A549 (cell line): ENCODE results near the gene GDPD3. TPM values are rescaled to one million over a fixed set of nuclear protein-coding genes. Genes with fewer than 3 reads are reported as not detected.

ENCODE experiments used
- ATAC-seq, 2 experiments: fragments of 200-7000 bp in 1 of 2; fragments of >200 bp in 1 of 2; cut with Nextera tagmentation in 1 of 2; cut with Tn5 transposase in 1 of 2; 3 replicates each; pipeline versions ENCODE4 v1.8.0 to v1.9.1; 2018 to 2020; ENCODE audit warnings: mild to moderate bottlenecking in 1 of 2, moderate library complexity in 1 of 2
- CTCF ChIA-PET: fragments of 300-600 bp; sonication (Branson Sonifier 250); formaldehyde crosslinking; extraction: SDS; loops from one replicate; lab custom pipeline; 2021; ENCODE audit warnings: antibody characterized with exemption, inconsistent platforms; lab: Yijun Ruan, JAX
- POLR2A ChIA-PET: fragments of 350-600 bp; formaldehyde crosslinking; extraction: SDS; loops from one replicate; lab custom pipeline; 2021; ENCODE audit warnings: antibody characterized with exemption, inconsistent platforms; lab: Yijun Ruan, JAX
- DNase-seq, 2 experiments: peaks; one replicate each; pipeline versions ENCODE4 v3.0.0 to v3.0.0-alpha.2; 2011 to 2016; ENCODE audit warnings: low read depth in 1 of 2, low spot score in 1 of 2
- FAIRE-seq: peaks from 2 replicates; lab custom pipeline; 2011; peaks lifted over from hg19 to GRCh38; lab: Jason Lieb, UNC
- H3K27ac ChIP-seq, 2 experiments: fragments of >200 bp; sonication (Bioruptor Twin); formaldehyde crosslinking; 3 replicates each; pipeline ENCODE4 v1.5.1; 2016 to 2017
- H3K4me1 ChIP-seq: fragments of >200 bp; sonication (Bioruptor Twin); formaldehyde crosslinking; 3 replicates; pipeline ENCODE4 v1.6.1; 2016
- H3K4me2 ChIP-seq: fragments of >200 bp; sonication (Bioruptor Twin); formaldehyde crosslinking; 3 replicates; pipeline ENCODE4 v1.6.1; 2016
- H3K4me3 ChIP-seq: fragments of >200 bp; sonication (Bioruptor Twin); formaldehyde crosslinking; 3 replicates; pipeline ENCODE4 v1.5.1; 2016
- H3K9me3 ChIP-seq: fragments of >200 bp; sonication (Bioruptor Twin); formaldehyde crosslinking; 3 replicates; pipeline ENCODE4 v1.6.1; 2016
- BHLHE40 ChIP-seq: IDR thresholded peaks from 2 replicates; pipeline ENCODE4 v1.6.1; 2012; ENCODE audit warnings: low read depth, low read length, inconsistent platforms
- CEBPB ChIP-seq, 2 experiments: fragments of >200 bp in 1 of 2; sonication (Bioruptor Twin) in 1 of 2; formaldehyde crosslinking in 1 of 2; IDR thresholded peaks; 2 replicates each; pipeline ENCODE4 v1.6.1; 2012 to 2016
- CHD4 ChIP-seq: fragments of 200-600 bp; sonication (generic); IDR thresholded peaks from 2 replicates; pipeline ENCODE4 v1.6.1; 2016; ENCODE audit warnings: antibody characterized with exemption, mild to moderate bottlenecking, borderline replicate concordance
- CTCF ChIP-seq: fragments of >200 bp; sonication (Bioruptor Twin); formaldehyde crosslinking; IDR thresholded peaks from 3 replicates; pipeline ENCODE4 v1.5.1; 2016
- E2F6 ChIP-seq: IDR thresholded peaks from 2 replicates; pipeline ENCODE4 v1.6.1; 2012; ENCODE audit warnings: low read depth, borderline replicate concordance
- JUN ChIP-seq, 2 experiments: fragments of >200 bp; sonication (Bioruptor Twin); formaldehyde crosslinking; IDR thresholded peaks; 2 replicates in 1 of 2; 3 replicates in 1 of 2; pipeline ENCODE4 v1.6.1; 2016 to 2017
- KDM5A ChIP-seq: fragments of 200-600 bp; sonication (generic); IDR thresholded peaks from 2 replicates; pipeline ENCODE4 v1.6.1; 2016; ENCODE audit warnings: antibody characterized with exemption, mild to moderate bottlenecking
- MAX ChIP-seq: IDR thresholded peaks from 2 replicates; pipeline ENCODE4 v1.6.1; 2012
- NPAS2 ChIP-seq: fragments of 250-450 bp; sonication (Bioruptor Pico); IDR thresholded peaks from 2 replicates; pipeline ENCODE4 v1.8.0; 2022; ENCODE audit warnings: mild to moderate bottlenecking, moderate library complexity, borderline replicate concordance
- RAD21 ChIP-seq, 2 experiments: fragments of >200 bp in 1 of 2; sonication (Bioruptor Twin) in 1 of 2; formaldehyde crosslinking in 1 of 2; IDR thresholded peaks in 1 of 2; conservative IDR thresholded peaks in 1 of 2; 2 replicates in 1 of 2; 3 replicates in 1 of 2; pipeline ENCODE4 v1.6.1; 2012 to 2018; ENCODE audit warnings: inconsistent platforms in 1 of 2
- SREBF2 ChIP-seq: fragments of 450-650 bp; IDR thresholded peaks from 2 replicates; pipeline ENCODE4 v1.6.1; 2014; ENCODE audit warnings: mild to moderate bottlenecking, moderate library complexity
- ZSCAN20 ChIP-seq: fragments of 250-450 bp; sonication (Bioruptor Pico); IDR thresholded peaks from 2 replicates; pipeline ENCODE4 v1.8.0; 2022; ENCODE audit warnings: mild to moderate bottlenecking, moderate library complexity
- WGBS: methylation state at CpG from one replicate; pipeline ENCODE4 v1.1.6; 2017; ENCODE audit errors: missing lambda C conversion rate; 5-methylcytosine and 5-hydroxymethylcytosine counted together
- polyA plus RNA-seq, 4 experiments: library from polyadenylated mRNA; depleted of rRNA in 3 of 4; stranded (reverse); fragments of >200 nt; fragmentation: RNase III in 1 of 4; extraction: RNeasy Plus Mini Kit Qiagen cat#74134 plus additional on column Dnase treatment in 1 of 4; gene quantifications; 2 replicates in 3 of 4; 3 replicates in 1 of 4; pipeline ENCODE4 v1.2.3, GENCODE V29; 2011 to 2017
- TF ChIP-seq, protein P1 (sequence below): fragments of 150-350 bp; IDR thresholded peaks from 2 replicates; pipeline ENCODE4 v1.6.1; 2014; ENCODE audit warnings: low read depth, mild to moderate bottlenecking, low read length

The GDPD3 gene
- polyA plus RNA-seq, 2 of the 4 experiments (the other 2 are of a cell fraction): 0.58 to 1.8 TPM

- DNase-seq (no peak), ATAC-seq (no peak), FAIRE-seq (no peak)
- Histone ChIP-seq H3K27ac (no peak overlapping the region), H3K4me1 (peaks cover 4% of the 10 kb centered on the region; the same call in 1 of the 3 replicates), H3K9me3 (peaks cover 2% of the 10 kb centered on the region; the same call in 1 of the 3 replicates), H3K4me2 (no peak overlapping the region), H3K4me3 (no peak overlapping the region)
- POLR2A ChIA-PET: no interaction called here
- CTCF ChIA-PET: interaction anchor here (1.1 to 1.4 kb wide), 3 partner anchors 9 to 44 kb away, joined by 3 to 4 read pairs (median 3); partner anchors contain the start of gene GDPD3
- 49% methylated on average over 2 of the region's 2 CpGs for WGBS
- no peak for TF ChIP-seq JUN (IDR thresholded peaks at IDR 0.05)
- TF ChIP-seq CEBPB (IDR thresholded peaks at IDR 0.05): no peak
- TF ChIP-seq E2F6: no peak
- TF ChIP-seq SREBF2: no peak
- TF ChIP-seq, protein P1, sequence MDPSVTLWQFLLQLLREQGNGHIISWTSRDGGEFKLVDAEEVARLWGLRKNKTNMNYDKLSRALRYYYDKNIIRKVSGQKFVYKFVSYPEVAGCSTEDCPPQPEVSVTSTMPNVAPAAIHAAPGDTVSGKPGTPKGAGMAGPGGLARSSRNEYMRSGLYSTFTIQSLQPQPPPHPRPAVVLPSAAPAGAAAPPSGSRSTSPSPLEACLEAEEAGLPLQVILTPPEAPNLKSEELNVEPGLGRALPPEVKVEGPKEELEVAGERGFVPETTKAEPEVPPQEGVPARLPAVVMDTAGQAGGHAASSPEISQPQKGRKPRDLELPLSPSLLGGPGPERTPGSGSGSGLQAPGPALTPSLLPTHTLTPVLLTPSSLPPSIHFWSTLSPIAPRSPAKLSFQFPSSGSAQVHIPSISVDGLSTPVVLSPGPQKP: no peak
- no peak for TF ChIP-seq ZSCAN20 (CRISPR knock-in tag)
- no peak for TF ChIP-seq NPAS2 (CRISPR knock-in tag)
- no peak for TF ChIP-seq MAX
Observed at GRCh38 chr16:30143347-30143702, 30.0 kb upstream of the GDPD3 start.

DNA sequence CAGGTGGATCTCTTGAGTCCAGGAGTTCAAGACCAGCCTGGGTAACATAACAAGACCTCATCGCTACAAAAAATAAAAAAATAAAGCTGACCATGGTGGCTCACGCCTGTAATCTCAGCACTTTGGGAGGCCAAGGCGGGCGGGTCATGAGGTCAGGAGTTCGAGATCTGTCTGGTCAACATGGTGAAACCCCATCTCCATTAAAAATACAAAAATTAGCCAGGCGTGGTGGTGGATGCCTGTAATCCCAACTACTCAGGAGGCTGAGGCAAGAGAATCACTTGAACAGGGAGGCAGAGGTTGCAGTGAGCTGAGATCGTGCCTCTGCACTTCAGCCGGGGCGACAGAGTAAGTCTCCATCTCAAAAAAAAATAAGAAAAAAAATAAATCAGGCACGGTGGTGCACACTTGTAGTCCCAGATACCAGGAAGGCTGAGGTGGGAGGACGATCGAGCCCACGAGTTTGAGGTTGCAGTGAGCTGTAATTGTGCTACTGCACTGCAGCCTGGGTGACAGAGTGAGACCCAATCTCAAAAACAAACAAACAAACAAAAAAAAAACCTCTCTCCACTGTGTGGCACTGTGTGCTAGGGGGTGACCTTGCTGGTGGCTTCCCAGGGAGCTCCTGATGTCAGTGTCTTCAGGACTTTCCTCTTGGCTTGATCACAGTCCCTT lies 29.5 kb upstream of the GDPD3 start:
- ChIA-PET CTCF (interaction anchor here (1.1 to 1.4 kb wide), 3 partner anchors 10 to 44 kb away, joined by 3 to 4 read pairs (median 3); partner anchors contain the start of gene GDPD3), POLR2A (no interaction called here)
- TF ChIP-seq KDM5A (no peak), CTCF (peak; percentile 17; the same call in 2 of the 3 replicates), RAD21 (conservative IDR thresholded peaks at IDR 0.05 in 1 of 2, IDR thresholded peaks at IDR 0.05 in 1 of 2) (peak; percentile 45 to 59; a peak in 3 of 5 replicates), BHLHE40 (no peak)
- peak; percentile 62 to 68; a peak in 4 of 6 replicates for ATAC-seq
- DNase-seq: peak in 1 of 2 experiments; percentile 39
- no peak for FAIRE-seq
- H3K27ac ChIP-seq: no peak overlapping the region
- H3K4me2 ChIP-seq: no peak overlapping the region
- 74% methylated on average over 13 of the region's 13 CpGs for WGBS
- H3K4me1 ChIP-seq: peaks cover 4% of the 10 kb centered on the region; the same call in 1 of the 3 replicates
- no peaks in the 10 kb centered on the region for H3K9me3 ChIP-seq
- no peak overlapping the region for H3K4me3 ChIP-seq

DNA sequence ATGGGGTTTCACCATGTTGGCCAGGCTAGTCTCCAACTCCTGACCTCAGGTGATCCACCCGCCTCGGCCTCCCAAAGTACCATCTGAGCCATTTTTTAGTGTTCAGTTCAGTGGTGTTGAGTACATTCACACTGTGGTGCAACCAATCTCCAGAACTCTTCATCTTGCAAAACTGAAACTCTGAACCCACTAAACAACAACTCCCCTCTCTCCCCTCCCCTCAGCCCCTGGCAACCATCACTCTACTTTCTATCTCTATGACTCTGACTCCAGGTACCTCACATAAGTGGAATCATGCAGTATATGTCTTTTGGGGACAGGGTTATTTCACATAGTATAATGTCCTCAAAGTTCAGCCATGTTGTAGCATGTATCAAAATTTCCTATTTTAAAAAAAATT lies 28.4 kb upstream of the GDPD3 start:
- POLR2A ChIA-PET: no interaction called here
- Histone ChIP-seq H3K4me2 (no peak overlapping the region), H3K9me3 (no peaks in the 10 kb centered on the region), H3K4me3 (no peak overlapping the region), H3K27ac (no peak overlapping the region), H3K4me1 (peaks cover 4% of the 10 kb centered on the region; the same call in 1 of the 3 replicates)
- CTCF ChIA-PET: no interaction called here
- 93% methylated on average over 2 of the region's 2 CpGs for WGBS
- no peak for ATAC-seq
- TF ChIP-seq CHD4: no peak
- DNase-seq: no peak
- no peak for FAIRE-seq
